ENCODE results near the gene RNF168.
"Not testable (repeated sequence)": the region's sequence is repeated elsewhere in the genome, so short reads cannot be mapped to it uniquely, and the experiment has no call there.

The RNF168 gene

DNA sequence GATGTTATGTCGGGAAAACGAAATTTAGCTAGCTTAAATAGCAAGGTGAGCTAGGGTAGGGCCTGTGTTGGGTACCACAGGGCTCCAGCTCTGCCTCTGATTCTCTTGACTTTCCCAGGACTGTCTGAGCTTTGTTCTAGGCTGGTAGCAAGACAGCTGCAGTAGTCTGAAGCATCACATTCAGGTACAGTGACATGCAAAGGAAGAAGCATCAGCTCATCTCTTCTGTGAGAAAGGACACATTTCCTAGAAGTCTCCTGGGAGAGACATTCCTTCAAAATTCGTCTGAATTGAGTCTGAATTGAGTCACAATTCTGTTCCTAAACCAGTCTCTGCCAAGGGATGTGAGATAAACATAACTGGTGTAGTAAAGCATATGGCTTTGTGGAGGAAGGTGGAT lies 62.9 kb downstream of the RNF168 start:
- TF ChIP-seq, protein P1, sequence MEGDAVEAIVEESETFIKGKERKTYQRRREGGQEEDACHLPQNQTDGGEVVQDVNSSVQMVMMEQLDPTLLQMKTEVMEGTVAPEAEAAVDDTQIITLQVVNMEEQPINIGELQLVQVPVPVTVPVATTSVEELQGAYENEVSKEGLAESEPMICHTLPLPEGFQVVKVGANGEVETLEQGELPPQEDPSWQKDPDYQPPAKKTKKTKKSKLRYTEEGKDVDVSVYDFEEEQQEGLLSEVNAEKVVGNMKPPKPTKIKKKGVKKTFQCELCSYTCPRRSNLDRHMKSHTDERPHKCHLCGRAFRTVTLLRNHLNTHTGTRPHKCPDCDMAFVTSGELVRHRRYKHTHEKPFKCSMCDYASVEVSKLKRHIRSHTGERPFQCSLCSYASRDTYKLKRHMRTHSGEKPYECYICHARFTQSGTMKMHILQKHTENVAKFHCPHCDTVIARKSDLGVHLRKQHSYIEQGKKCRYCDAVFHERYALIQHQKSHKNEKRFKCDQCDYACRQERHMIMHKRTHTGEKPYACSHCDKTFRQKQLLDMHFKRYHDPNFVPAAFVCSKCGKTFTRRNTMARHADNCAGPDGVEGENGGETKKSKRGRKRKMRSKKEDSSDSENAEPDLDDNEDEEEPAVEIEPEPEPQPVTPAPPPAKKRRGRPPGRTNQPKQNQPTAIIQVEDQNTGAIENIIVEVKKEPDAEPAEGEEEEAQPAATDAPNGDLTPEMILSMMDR (conservative IDR thresholded peaks at IDR 0.05; ENCODE audit: low read depth, low read length), result no peak
- DNase-seq (ENCODE audit: low read depth), result no peak

DNA sequence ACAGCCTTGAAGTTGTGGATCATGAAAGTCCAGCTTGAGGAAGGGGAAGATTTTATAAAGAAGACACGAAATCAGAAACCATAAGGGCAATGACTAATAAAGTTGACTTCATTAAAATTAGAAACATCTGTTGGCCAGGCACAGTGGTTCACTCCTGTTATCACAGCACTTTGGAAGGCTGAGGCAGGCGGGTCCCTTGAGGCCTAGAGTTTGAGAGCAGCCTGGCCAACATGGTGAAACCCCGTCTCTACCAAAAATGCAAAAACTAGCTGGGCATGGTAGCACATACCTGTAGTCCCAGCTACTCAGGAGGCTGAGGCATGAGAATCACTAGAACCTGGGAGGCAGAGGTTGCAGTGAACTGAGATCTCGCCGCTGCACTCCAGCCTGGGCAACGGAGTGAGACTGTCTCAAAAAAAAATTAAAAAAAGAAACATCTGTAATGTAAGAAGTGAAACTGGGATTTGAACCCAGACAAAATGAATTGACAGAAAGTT lies 63.5 kb downstream of the RNF168 start:
- TF ChIP-seq, protein P1 (conservative IDR thresholded peaks at IDR 0.05; ENCODE audit: low read depth, low read length), result no peak
- no peak overlapping the region for H3K4me3 ChIP-seq (ENCODE audit: low read depth, low read length)
- peak; percentile 18 for DNase-seq (ENCODE audit: low read depth)

More for the DNA sequence above, 62.9 kb downstream of the RNF168 start:
- H3K4me3 ChIP-seq (ENCODE audit: low read depth, low read length), result no peak overlapping the region

DNA sequence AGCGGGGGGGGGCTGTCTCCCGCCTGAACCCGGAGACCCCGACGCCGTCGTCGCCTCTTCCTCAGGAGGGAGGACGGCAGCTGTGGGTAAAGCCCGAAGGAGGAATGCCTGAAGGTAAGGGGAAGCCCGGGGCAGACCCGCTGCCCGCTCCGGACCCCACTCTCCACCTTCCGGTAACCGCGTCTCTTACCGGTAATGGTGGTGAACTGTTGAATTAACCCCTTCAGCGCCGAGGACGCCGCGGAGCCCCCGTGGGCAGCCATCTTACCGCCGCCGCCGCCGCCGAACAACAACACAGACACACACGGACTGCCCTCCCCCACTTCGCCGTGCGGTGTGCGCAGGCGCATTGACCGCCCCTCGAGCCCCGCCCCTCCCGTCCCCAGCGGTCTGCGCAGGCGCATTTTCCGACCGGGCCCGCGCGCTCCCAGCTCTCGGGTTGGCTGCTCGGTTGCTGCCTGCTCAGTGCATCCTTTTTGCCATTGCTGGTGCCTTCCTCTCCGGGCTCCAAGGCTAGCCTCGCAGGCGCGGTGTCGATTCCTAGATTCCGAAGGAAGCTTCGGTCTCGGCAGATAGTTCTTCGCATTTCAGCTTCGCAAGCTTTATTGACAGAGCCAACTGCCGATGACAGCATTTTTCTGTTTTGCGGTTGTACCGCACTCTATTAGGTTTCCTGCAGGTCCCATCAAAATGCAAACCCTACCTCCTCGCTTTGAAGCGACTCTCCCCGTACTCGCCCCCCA lies 71.3 kb downstream of the RNF168 start, which contains the start of gene UBXN7:
Gene UBXN7, minus strand, starts transcription at position 291 of the 743 bp plus-strand sequence. Its CDS starts 28 bp downstream, at position 263.
- H3K4me3 ChIP-seq (ENCODE audit: low read depth, low read length), result peak within 1 kb of the TSS; percentile 99
- TF ChIP-seq, protein P1 (conservative IDR thresholded peaks at IDR 0.05; ENCODE audit: low read depth, low read length), result no peak
- DNase-seq (ENCODE audit: low read depth), result peak; percentile 96

DNA sequence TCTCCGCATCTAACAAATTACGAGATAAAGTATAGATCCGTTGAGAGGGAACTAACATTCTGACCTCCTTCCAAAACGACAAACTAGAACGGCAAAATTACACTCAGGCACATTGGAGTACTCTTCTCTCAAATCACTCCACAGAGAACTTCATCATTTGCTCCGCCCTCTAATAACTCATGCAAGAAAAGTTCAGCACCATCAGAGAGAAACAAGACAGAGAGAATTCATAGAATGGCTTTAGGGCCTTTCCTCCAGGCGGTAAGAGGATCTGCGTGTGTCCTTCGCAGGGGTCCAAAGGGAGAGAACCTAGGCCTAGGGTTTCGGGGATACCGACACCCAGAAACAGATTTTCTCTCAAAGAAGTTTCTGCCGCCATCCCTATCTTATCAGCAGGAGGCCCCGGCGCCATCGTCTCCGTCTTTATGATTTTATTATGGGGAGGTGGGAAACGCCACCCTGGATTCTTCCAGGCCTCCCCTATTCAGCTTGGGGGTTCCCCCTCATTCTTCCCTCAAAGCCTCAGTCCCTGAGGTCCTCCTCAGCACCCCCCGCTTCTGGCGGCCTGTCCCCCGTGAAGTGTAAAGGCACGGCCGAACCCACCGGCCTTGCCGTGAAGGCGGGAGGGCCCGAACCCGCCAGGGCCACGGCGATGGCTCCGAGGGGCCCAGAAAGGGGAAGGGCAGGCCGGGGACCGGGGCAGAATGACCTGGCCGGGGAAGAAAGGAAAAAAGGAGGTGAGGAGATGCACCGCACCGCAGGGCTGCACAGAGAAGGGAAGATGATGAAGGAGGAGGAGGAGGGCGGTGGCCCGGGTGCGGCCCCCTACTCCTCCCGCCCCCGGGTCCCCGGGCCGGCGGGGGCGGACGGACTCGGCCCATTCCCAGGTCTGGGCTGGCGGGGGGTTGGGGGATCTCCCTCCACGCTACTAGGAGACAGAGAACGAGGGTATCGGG lies 72.1 kb downstream of the RNF168 start:
- H3K4me3 ChIP-seq (ENCODE audit: low read depth, low read length), result peak overlapping the region; percentile 99
- peak; percentile 79 for DNase-seq (ENCODE audit: low read depth)
- TF ChIP-seq, protein P1 (conservative IDR thresholded peaks at IDR 0.05; ENCODE audit: low read depth, low read length), result no peak

DNA sequence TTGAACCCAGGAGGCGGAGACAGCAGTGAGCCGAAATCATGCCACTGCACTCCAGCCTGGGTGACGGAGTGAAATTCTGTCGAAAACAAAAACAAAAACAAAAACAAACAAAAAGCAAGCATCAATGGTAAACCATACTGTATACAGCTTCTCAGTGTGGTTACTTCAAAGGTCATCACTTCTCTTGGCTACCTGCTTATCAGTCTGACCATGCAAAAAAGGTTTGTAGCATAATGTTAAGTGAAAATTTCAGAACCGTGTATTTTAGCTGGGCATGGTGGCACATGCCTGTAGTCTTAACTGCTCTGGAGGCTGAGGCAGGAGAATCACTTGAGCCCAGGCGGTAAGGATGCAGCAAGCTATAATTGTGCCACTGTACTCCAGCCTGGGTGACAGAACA lies 75.5 kb downstream of the RNF168 start:
- no peak overlapping the region for H3K4me3 ChIP-seq (ENCODE audit: low read depth, low read length)
- TF ChIP-seq, protein P1 (conservative IDR thresholded peaks at IDR 0.05; ENCODE audit: low read depth, low read length), result no peak
- DNase-seq (ENCODE audit: low read depth), result no peak

DNA sequence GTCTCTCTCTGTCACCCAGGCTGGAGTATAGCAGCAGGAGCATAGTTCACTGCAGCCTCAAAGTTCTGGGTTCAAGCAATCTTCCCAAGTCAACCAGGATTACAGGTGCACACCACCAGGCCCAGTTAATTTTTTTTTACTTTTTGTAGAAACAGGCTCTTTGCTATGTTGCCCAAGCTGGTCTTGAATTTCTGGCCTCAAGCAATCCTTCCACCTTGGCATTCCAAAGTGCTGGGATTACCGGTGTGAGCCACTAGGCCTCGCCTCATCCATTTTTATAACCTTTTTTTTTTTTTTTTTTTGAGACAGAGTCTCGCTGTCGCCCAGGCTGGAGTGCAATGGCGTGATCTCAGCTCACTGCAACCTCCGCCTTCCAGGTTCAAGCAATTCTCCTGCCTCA lies 79.1 kb downstream of the RNF168 start:
- not testable (repeated sequence) for DNase-seq (ENCODE audit: low read depth); H3K4me3 ChIP-seq (ENCODE audit: low read depth, low read length)

Measured in choroid plexus epithelial cell (primary cell).